LHCN-M2 (cell line): Measurements from ENCODE around the gene RHO. TPM values are rescaled to one million over a fixed set of nuclear protein-coding genes. Genes with fewer than 3 reads are reported as not detected.

Experiments used
- DNase-seq: peaks from one replicate; pipeline ENCODE4 v3.0.0-alpha.2; 2012; ENCODE audit warnings: low read depth
- total RNA-seq: library from RNA; depleted of rRNA; stranded (reverse); fragments of >200 nt; gene quantifications from 2 replicates; pipeline ENCODE4 v1.2.3, GENCODE V29; 2014

RHO gene
- total RNA-seq, 1 experiment from 2014 or later, result not detected

- DNase-seq, result no peak
These were observed 31.2 kb downstream of the RHO start for GRCh38 chr3:129559565-129560079.

GRCh38 chr3:129560269-129560787 lies 31.9 kb downstream of the RHO start:
- peak; percentile 70 for DNase-seq

- peak; percentile 93 for DNase-seq
These were observed 32.6 kb downstream of the RHO start for GRCh38 chr3:129560911-129561594.

- DNase-seq, result no peak
These were observed 33.3 kb downstream of the RHO start for GRCh38 chr3:129561619-129562248.

- no peak for DNase-seq
These were observed 34.4 kb downstream of the RHO start for GRCh38 chr3:129562803-129563202.

GRCh38 chr3:129563332-129563731 lies 34.9 kb downstream of the RHO start:
- no peak for DNase-seq

- peak; percentile 9 for DNase-seq
These were observed 35.6 kb downstream of the RHO start for GRCh38 chr3:129563850-129564535.

GRCh38 chr3:129564981-129565644 lies 36.7 kb downstream of the RHO start:
- DNase-seq, result no peak

GRCh38 chr3:129565902-129566301 lies 37.5 kb downstream of the RHO start:
- DNase-seq, result no peak

- DNase-seq, result peak; percentile 45
These were observed 38.8 kb downstream of the RHO start for GRCh38 chr3:129567176-129567705.

- DNase-seq, result no peak
These were observed 39.5 kb downstream of the RHO start for GRCh38 chr3:129567939-129568338.

GRCh38 chr3:129569856-129570255 lies 41.4 kb downstream of the RHO start:
- DNase-seq, result no peak

GRCh38 chr3:129571605-129572547 lies 43.4 kb downstream of the RHO start:
- no peak for DNase-seq

- DNase-seq, result no peak
These were observed 44.2 kb downstream of the RHO start for GRCh38 chr3:129572603-129573002.

GRCh38 chr3:129573493-129573892 lies 45.1 kb downstream of the RHO start:
- no peak for DNase-seq

GRCh38 chr3:129574206-129574605 lies 45.8 kb downstream of the RHO start:
- no peak for DNase-seq

- DNase-seq, result no peak
These were observed 47.0 kb downstream of the RHO start for GRCh38 chr3:129575233-129575996.

GRCh38 chr3:129575997-129576384 lies 47.6 kb downstream of the RHO start:
- DNase-seq, result no peak

GRCh38 chr3:129576514-129577352 lies 48.3 kb downstream of the RHO start:
- DNase-seq, result no peak
